ENCODE data around the gene PRKCQ.

Gene PRKCQ

GRCh38 chr10:6570893-6571292, 9.2 kb downstream of the PRKCQ start:
- no peak for TF ChIP-seq CTCF (conservative IDR thresholded peaks at IDR 0.05; ENCODE audit: low read length)
- no peak overlapping the region for H3K4me3 ChIP-seq (ENCODE audit: low read length)

GRCh38 chr10:6569259-6569658, 10.8 kb downstream of the PRKCQ start:
- DNase-seq (ENCODE audit: low read depth) = no peak
- no peak overlapping the region for H3K4me3 ChIP-seq (ENCODE audit: low read length)
- TF ChIP-seq CTCF (conservative IDR thresholded peaks at IDR 0.05; ENCODE audit: low read length) = no peak

More at GRCh38 chr10:6570893-6571292, 9.2 kb downstream of the PRKCQ start:
- DNase-seq (ENCODE audit: low read depth) = no peak

DNA sequence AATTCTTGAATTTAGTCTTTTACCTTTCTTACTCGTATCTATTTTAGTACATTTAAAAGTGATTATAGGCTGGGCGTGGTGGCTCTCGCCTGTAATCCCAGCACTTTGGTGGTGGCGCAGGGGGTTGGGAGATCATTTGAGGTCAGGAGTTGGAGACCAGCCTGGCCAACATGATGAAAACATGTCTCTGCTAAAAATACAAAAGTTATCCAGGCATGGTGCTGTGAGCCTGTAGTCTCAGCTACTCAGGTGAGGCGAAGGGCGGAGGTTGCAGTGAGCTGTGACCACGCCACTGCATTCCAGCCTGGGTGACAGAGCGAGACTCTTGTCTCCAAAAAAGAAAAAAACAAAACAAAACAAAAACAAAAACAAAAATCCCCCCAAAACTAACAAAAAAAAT, 12.2 kb downstream of the PRKCQ start:
- no peak for TF ChIP-seq CTCF (conservative IDR thresholded peaks at IDR 0.05; ENCODE audit: low read length)
- H3K4me3 ChIP-seq (ENCODE audit: low read length) = no peak overlapping the region
- no peak for DNase-seq (ENCODE audit: low read depth)

GRCh38 chr10:6567203-6567703, 12.8 kb downstream of the PRKCQ start:
- no peak for TF ChIP-seq CTCF (conservative IDR thresholded peaks at IDR 0.05; ENCODE audit: low read length)
- DNase-seq (ENCODE audit: low read depth) = no peak
- no peak overlapping the region for H3K4me3 ChIP-seq (ENCODE audit: low read length)

GRCh38 chr10:6565588-6565987, 14.5 kb downstream of the PRKCQ start:
- H3K4me3 ChIP-seq (ENCODE audit: low read length) = no peak overlapping the region
- TF ChIP-seq CTCF (conservative IDR thresholded peaks at IDR 0.05; ENCODE audit: low read length) = no peak
- DNase-seq (ENCODE audit: low read depth) = no peak

DNA sequence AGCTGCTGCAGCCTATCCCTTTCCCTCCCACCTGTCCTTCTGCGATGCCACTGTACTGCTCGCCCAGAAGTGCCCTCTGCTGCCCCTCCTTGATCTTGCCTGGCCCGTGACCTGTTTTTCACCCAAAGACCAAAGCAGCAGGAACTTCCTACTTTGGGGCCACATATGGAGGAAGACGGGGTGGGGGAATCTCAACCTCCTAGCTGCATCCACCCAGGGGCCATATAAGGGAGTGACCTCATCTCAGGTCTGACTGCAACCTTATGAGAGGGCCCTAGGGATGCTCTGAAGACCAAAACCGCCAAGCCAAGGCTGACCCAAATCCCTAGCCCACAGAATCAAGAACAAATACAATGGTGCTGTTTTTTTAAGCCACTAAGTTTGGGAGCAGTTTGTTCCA, 15.7 kb downstream of the PRKCQ start:
- H3K4me3 ChIP-seq (ENCODE audit: low read length) = no peak overlapping the region
- TF ChIP-seq CTCF (conservative IDR thresholded peaks at IDR 0.05; ENCODE audit: low read length) = no peak
- no peak for DNase-seq (ENCODE audit: low read depth)

DNA sequence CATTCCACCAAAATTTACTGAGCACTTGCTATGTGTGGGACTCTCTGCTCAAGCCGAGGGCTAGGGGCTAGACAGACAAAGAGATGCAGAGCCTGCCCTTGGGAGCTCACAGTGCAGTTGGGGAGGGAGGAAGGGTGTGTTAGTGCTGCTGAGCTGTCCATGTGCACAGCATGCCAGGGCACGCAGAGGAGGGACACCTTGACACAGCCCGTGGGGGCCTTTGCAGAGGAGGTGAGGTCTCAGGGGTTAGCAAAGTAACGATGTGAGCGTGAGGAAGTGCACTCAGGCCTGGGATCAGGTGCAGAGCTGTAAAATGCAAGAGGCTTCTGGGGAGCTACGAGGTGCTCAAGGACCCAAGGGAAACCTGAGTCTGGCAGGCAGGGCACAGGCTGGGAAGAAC, 16.3 kb downstream of the PRKCQ start:
- DNase-seq (ENCODE audit: low read depth) = no peak

More for the DNA sequence above, 16.3 kb downstream of the PRKCQ start:
- H3K4me3 ChIP-seq (ENCODE audit: low read length) = no peak overlapping the region
- no peak for TF ChIP-seq CTCF (conservative IDR thresholded peaks at IDR 0.05; ENCODE audit: low read length)
